ENCODE measurements around the gene WDR53.
"Not testable (repeated sequence)": the region's sequence is repeated elsewhere in the genome, so short reads cannot be mapped to it uniquely, and the experiment has no call there.

Gene WDR53

DNA sequence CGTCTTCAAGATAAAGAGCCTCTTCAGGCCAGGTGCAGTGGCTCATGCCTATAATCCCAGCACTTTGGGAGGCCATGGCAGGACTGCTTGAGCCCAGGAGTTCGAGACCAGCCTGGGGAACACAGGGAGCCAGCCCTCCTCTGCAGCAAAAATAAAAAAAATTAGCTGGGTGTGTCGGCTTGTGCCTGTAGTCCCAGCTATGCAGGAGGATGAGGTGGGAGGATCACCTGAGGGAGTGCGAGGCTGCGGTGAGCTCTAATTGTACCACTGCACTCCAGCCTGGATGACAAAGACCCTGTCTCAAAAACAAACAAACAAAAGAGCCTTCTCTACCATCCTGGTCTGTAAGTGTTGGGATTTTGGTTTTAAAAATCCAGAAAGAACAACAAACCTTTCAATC, 11.1 kb downstream of the WDR53 start:
- DNase-seq, result no peak

DNA sequence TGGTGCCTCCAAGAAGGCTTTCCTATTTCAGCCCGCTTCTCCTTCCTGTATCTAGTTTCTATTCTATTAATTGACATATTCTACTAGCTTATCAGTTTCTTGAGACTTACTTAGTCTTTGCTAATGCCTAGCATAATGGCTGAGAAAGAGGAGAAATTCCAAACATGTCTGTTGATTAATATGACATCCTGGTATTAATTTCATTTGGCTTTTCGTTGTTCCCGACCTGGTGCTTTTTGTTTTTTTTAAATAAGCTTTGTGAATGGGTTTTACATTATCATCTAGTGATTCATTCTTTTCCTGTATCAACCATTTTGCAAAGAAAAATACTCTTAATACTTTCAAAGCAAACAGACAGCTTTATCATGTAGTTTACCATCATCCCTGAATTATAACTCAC, 13.1 kb downstream of the WDR53 start:
- DNase-seq, result no peak

DNA sequence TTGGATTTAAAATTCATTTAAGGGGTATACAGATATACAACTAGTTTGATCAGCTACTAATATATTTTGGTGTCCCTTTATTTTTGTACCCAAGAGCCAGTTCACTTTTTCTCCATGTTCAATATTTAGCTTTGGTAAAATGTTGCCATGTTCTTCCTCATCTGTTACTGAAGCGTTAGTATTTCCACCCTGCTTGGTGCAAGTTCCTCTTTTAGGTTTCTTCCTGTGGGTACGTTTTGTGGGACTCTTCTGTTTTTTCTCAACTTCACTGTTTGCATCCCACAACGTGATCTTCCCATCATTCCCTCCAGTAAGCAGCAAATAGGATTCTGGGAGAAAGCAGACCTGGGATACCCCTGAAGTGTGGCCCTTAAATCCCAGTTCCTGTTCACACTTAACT, 14.1 kb downstream of the WDR53 start:
- DNase-seq, result no peak

DNA sequence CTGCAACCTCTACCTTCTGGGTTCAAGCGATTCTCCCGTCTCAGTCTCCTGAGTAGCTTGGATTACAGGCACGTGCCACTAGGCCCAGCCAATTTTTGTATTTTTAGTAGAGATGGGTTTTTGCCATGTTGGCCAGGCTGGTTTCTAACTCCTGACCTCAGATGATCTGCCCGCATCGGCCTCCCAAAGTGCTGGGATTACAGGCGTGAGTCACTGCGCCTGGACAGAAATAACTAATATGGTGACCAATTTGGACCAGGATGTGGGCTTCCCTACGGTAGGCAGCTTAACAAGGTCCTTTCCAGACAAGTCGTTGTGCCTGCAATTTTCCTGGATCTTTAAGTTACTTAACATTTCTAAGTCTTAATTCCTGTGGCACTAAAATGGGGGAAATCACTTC, 14.8 kb downstream of the WDR53 start:
- DNase-seq, result no peak

DNA sequence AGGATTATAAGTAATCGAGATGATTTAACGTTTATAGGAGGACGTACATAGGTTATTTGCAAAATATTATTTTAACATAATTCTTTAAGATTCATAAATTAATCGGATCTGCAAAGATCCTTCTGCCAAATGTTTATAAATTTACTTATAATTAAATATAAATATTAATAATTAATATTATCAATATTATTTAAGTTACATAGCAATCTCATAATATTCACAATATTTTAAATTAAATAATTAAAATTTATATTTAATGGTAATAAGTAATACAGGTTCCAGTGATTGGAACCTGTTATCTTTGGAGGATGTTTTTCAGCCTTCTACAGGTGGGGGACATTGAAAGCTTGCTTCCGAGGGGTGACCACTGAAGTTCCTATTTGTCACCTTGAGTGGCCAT, 16.1 kb downstream of the WDR53 start:
- DNase-seq, result no peak

DNA sequence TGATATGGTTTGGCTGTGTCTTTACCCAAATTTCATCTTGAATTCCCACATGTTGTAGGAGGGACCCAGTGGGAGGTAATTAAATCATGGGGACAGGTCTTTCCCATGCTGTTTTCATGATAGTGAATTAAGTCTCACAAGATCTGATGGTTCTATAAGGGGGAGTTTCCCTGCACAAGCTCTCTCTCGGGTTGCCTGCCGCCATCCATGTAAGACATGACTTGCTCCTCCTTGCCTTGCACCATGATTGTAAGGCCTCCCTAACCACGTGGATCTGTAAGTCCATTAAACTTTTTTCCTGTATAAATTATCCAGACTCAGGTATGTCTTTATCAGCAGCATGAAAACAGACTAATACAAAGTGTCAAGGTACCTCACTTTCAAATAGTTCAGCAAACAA, 18.2 kb downstream of the WDR53 start:
- DNase-seq, result not testable (repeated sequence)

DNA sequence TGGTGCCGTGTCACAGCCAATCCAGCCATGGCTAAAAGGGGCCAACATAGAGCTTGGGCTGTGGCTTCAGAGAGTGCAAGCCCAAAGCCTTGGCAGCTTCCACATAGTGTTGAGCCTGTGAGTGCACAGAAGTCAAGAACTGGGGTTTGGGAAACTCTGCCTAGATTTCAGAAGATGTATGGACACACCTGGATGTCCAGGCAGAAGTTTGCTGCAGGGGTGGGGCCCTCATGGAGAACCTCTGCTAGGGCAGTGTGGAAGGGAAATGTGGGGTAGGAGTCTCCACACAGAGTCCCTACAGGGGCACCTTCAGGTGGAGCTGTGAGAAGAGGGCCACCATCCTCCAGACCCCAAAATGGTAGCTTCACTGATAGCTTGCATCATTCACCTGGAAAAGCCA, 19.0 kb downstream of the WDR53 start:
- DNase-seq, result not testable (repeated sequence)

DNA sequence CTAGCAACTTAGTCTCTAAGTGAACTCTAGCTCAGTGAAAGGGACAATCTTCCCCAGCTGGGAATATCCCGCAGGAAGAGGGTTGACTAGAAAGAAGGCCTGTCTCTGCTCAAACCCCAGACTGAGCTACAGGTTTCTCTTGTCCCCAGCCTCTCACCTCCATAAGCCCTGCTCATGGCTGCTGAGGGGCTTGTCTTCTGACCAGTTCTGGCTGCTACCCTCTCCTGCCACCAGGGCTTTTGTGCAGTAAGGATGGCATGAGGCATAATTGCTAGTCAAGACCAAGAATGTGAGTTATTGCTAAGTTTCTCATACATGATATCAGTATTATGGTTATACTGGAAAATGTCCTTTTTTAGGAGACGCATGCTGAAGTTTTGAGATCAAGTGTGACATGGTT, 21.3 kb downstream of the WDR53 start:
- DNase-seq, result no peak

DNA sequence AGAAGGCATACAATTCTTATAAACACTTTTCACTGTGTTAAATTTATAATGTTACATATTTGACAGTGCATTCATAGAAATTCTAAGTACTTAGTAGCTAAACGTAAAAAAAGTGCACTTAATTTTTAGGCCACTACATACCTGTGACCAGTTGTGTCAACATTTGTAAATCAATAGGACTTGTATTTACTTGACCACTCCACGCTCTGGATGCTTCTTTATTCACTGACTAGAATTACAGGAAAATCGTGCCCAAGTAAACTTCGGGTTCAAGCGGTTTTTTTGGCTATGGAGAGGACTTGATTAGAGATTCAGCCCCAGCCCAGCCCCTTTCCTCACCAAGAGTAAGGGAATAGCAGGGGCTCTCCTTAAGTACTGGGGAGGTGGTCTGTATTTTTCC, 21.8 kb downstream of the WDR53 start:
- DNase-seq, result no peak

DNA sequence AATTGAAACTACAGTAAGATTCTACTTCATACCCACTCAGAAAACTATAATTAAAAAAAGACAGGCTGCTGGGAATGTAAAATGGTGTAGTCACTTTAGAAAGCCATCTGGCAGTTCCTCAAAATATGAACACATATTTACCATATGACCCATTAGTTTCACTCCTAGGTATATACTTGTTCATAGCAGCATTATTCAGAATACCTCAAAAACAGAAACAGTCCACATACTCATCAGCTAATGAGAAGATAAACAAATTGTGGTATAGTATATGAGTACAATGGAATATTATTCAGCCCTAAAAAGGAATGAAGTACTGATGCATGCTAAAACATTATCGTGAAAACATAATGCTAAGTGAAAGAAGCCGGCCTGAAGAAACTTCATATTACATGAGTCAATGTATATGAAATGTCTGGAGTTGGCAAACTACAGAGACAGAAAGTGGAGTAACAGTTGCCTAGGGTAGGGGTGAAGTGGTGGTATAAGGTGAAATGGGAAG, 23.8 kb downstream of the WDR53 start:
- DNase-seq, result no peak

DNA sequence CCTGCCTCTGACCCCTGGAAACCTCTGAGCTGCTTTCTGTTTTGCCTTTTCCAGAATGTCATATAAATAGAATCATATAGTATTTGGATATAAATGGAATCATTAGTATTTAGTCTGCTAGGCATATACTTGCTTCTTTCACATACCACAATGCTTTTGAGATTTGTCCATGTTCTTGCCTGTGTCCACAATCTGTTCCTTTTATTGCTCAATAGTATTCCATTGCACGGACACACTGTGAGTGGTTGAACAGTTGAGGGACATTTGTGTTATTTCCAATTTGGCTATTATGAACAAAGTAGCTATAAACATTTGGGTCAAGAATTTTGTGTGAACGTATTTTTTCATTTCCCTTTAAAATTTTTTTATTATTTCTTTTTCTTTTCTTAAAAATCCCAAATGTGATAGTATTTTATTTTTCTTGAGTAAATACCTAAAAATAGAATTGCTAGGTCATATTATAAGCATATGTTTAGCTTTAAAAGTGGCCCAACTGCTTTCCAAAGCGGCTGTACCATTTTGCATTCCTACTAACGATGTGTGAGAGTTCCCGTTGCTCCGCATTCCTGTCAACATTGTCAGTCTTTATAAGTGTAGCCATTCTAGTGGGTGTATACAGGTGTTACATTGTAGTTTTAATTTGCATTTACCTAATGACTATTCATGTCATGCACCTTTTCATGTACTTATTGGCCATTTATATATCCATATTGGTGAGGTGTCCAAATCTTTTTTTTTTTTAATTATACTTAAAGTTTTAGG, 26.5 kb downstream of the WDR53 start:
- no peak for DNase-seq

DNA sequence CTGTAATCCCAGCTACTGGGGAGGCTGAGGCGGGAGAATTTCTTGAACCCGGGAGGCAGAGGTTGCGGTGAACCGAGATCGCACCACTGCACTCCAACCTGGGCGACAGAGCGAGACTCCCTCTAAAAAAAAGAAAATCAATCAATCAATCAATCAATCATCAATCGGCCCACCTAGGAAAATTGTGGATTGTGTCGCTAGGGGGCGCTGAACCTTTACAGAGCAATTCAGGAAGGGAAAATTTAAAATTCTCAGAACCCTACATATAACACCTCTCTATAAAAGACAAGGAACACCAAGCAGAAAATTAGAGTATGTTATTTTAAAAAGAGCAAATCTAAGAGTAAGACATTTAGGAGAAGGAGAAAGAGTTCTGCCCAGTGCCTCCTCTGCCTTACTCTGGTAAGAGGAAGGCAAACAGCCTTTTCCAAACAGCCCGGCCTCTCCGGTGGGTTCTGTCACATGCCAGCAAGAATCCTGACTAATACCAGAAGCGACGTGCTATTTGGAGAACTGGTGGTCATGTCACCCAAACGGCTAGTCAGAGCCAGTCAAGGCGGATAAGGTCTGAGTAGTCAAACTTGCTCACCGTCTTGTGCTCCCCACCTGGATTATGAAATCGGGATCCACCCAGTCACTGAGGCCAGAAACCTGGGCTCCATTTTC, 30.9 kb downstream of the WDR53 start:
- DNase-seq, result peak; percentile 39

DNA sequence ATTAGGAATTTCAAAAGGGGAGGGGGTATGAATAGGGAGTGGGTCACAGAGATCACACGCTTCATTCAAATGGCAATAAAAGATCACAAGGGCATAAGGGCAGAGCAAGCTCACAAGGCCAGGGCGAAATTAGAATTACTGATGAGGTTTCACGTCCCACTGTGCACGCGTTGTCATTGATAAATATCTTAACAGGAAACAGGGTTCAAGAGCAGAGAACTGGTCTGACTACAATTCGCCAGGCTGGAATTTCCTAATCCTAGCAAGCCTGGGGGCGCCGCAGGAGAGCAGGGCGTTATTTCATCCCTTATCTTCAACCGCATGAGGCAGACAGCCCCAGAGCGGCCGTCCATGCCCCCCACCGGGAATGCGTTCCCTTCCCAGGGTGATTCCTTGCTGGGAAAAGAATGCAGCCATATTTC, 35.1 kb downstream of the WDR53 start:
- no peak for DNase-seq

DNA sequence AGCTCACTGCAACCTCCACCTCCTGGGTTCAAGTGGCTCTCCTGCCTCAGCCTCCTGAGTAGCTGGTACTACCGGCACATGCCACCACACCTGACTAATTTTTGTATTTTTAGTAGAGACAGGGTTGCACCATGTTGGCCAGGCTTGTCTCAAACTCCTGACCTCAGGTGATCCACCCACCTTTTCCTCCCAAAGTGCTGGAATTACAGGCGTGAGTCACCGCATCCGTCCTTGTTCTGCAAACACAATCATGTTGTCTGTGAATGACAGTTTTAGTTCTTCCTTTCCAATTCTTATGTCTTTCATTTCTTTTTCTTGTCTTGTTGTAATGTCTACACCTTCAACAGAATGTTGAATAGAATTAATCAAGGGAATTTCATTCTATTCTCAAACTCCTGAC, 36.9 kb downstream of the WDR53 start:
- no peak for DNase-seq

DNA sequence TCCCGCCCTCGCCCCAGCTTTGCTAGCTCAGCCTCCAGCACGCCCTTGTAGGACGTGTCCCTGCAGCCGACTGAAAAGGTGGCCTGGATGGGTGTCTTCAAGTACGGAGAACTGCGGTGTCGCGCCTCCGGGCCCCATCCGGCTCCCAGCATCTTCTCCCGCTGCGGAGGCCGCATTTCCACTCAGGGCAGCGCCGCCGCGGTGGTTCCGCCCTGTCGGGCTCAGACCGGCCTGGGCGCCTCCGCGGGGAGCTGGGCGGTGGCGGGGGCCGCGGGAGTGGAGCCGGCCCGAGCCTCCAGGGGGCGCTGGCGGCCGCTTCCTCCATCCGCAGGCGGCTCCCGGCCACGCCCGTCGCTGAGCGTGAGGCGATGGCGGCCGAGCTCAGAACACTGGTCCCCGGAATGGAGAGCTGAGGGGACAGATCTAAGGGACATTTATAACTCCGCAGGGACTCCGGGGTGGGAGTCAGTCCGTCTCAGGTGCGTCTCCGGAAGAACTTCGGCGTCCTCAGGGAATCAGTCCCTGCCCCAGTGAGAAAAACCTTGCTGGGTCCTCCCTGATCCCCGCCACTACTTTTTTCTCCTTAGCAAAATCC, 39.6 kb downstream of the WDR53 start:
- DNase-seq, result peak; percentile 56

DNA sequence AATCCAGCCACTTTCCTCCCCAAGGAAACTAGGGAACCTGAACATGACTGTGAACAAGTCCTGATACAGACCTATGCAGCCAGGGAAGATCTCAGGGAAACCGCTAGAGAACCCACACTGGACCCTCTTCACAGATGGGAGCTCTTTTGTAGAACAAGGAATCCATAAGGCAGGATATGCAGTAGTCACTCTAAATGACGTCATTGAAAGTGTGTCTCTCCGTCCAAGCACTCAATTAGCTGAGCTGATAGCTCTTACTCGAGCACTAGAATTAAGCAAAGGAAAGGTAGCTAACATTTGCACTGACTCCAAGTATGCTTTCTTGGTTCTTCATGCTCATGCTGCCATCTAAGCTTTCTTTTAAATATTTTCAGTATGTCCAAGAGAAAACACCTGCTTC, 43.2 kb downstream of the WDR53 start:
- DNase-seq, result no peak

DNA sequence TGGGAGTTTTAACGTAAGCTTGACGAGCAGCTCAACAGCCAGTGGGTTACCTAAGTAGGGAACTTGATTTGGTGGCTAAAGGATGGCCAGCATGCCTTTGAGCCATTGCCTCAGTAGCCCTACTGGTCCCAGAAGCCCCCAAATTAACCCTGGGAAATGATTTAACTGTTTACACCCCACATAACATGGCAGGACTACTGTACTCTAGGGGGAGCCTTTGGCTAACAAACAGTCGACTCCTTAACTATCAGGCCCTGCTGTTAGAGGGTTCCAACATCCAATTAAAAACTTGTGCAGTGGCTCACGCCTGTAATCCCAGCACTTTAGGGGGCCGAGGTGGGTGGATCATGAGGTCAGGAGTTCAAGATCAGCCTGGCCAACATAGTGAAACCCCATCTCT, 43.8 kb downstream of the WDR53 start:
- DNase-seq, result no peak

DNA sequence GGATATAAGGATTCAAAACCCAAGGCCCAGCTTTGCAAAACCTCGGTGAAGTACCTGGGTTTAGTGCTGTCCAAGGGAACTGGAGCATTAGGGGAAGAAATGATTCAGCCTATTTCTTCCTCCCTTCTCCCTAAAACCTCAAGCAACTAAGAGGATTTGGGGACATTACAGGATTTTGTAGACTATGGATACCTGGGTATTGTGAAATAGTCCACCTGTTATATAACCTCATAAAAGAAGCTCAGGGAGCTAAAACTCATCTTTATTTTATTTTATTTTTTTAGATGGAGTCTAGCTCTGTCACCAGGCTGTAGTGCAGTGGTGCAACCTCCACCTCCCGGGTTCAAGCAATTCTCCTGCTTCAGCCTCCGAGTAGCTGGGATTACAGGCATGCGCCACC, 44.5 kb downstream of the WDR53 start:
- DNase-seq, result no peak

DNA sequence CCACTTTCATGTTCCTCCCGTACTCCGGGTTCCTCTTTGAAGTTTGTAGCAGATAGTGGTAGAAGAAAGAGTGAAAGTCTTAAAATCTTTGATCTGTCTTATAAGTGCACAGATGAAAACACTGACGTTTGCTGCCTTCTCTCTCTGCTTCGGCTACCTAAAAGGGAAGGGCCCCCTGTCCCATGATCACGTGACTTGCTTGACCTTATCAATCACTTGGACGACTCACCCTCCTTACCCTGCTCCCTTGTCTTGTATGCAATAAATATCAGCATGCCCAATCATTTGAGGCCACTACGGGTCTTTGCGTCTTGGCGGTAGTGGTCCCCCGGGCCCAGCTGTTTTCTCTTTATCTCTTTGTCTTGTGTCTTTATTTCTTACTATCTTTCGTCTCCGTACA, 47.1 kb downstream of the WDR53 start:
- not testable (repeated sequence) for DNase-seq

DNA sequence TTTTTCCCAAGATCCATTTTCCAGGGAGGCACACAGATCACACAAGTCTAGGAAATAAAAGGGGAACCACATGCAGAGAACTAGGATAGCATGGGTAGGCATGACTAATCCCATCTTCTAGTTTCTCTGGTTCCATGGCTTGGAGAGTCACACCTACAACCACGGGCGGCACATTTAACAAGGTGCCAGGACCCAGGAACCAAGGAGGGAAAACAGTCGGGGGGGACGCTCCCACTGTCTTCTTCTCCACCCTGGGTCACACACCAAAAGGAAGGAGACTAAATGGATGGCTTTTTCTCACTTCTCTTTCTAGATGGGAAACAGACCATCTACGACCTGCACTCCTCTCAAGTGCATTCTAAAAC, 48.7 kb downstream of the WDR53 start:
- DNase-seq, result no peak

DNA sequence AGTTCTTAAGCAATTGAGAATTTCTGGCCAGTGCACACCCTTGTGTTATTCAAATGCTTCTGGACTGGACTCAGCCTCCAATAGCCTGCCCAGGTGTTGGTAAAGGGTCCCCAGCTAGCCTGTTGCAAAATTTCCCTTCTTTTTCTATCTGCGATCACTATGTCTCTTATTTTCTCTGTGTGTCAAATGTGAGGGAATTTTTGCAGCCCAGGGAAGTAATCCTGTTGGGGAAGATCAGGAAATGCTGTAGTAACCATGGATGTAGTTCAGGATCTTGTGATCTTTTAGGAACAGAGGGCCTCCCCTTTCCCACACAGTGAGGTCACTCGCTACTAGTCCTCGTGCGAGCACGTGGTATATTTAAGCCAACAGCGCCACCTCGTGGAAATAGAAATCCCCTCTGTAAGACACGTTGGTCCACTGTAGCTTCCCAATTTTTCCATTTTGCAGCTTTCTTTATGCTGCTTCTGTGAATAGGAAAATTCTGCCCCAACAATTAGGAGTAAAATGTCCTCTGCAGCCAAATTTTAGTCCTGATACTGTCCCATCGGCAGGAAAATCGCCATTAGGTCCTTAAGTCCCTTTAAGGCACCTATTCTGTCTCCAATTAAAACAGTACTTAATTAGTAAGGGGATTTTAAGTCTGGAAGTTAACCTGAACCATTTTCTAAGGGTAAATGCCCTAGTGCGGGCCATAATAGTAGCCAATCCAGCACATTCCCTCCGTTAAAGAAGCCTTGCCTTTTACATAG, 49.2 kb downstream of the WDR53 start:
- DNase-seq, result peak; percentile 40

DNA sequence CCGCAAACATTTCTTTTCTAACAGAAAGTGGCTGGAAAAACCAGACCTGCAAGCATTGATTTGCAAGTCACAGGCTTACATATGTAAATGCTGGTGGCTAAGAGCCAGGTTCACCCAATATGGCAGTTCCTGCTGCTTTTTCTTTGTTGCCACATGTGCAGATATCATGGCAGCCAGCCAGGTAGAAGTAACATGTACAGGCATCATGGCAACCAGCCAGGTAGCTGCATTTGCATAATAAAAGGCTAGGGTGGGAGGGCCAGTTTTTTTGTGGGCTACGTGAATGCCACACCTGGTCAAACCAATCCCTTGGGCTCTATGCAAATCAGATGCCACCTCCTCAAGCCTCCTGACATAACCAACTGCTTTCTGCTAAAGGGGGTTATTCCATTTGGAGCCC, 50.4 kb downstream of the WDR53 start:
- no peak for DNase-seq

DNA sequence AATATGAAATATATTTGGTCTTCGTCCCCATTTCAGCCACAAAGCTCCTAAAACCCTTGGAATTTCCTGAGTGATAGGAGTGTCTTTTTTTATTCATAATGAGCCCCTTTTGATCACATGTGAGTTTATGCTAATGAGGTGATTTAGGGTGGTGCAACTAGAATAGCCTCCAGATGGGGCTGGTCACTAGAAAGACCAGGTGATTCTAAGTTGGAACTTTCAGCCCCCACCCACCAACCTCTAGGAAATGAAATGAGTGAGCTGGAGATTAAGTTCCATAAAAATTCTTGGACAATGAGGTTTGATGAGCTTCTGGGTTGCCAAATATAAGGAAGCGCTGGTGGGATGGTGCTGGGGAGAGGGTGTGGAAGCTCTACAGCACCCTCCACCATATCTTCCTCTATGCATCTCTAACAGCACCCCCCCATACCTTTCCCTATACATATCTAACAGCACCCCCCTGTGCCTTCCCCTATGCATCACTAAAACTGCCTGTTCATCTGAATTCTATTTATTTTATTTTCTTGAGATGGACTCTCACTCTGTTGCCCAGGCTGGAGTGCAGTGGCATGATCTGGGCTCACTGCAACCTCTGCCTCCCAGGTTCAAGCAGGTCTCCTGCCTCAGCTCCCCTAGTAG, 51.1 kb downstream of the WDR53 start:
- DNase-seq, result no peak

All from central memory CD4-positive, alpha-beta T cell (primary cell).